Measurements from ENCODE around the gene USP25.

DNA sequence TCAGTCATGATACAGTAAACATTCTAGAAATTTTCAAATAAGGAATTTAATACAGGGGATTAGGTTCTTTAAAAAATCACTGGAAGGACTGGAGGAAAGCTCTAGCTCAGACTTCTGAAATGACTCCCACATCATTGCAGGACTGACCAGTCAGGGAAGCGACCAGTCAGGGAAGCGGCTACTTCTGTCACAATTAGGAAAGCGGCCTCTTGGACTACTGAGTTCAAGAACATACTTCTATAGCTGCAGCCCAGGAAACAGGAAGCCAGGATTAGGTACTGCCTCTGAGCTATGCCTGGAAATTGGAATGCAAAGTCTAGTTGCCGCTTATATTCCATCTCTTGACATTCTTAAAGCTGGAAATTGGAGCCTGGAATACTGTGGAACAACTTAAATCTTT, 45.5 kb downstream of the USP25 start:
- TF ChIP-seq, protein P1, sequence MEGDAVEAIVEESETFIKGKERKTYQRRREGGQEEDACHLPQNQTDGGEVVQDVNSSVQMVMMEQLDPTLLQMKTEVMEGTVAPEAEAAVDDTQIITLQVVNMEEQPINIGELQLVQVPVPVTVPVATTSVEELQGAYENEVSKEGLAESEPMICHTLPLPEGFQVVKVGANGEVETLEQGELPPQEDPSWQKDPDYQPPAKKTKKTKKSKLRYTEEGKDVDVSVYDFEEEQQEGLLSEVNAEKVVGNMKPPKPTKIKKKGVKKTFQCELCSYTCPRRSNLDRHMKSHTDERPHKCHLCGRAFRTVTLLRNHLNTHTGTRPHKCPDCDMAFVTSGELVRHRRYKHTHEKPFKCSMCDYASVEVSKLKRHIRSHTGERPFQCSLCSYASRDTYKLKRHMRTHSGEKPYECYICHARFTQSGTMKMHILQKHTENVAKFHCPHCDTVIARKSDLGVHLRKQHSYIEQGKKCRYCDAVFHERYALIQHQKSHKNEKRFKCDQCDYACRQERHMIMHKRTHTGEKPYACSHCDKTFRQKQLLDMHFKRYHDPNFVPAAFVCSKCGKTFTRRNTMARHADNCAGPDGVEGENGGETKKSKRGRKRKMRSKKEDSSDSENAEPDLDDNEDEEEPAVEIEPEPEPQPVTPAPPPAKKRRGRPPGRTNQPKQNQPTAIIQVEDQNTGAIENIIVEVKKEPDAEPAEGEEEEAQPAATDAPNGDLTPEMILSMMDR (IDR thresholded peaks at IDR 0.05 in 4 of 5, conservative IDR thresholded peaks at IDR 0.05 in 1 of 5): no peak
- TF ChIP-seq POLR2A (IDR thresholded peaks at IDR 0.05): no peak
